Stimulated activated CD8-positive, alpha-beta memory T cell treated with anti-CD3 and anti-CD28 coated beads, Interleukin-7, amount 100 ng/mL, for 48 hours (primary cell): Measurements from ENCODE around the gene XPNPEP1.

Experiments used
- DNase-seq, 2 donors: peaks; one replicate each; pipeline ENCODE4 v3.0.0-alpha.2; 2020; ENCODE audit warnings: low read depth in 1 of 2; ENCODE audit errors: extremely low read depth in 1 of 2

The XPNPEP1 gene

DNA sequence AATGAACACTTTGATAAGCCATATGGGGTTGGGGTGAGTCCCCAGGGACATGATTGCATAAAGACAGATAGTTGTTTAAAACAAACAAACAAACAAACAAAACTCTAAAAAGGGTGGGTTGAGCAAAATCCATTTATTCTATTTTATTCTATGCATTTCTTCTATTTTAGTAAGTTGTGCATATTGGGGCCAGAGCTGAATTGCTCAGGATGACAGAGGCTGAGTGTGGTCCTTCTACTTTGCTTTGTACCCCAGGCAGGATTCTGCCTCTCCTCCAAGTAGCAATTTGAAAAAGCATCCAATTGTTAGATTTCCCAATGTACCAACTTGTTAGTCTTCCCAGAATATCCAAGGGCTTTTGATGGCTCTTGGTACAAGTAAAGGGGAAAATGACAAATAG lies 29.2 kb upstream of the XPNPEP1 start:
- no peak for DNase-seq

- DNase-seq: no peak
These were observed 24.0 kb upstream of the XPNPEP1 start for GRCh38 chr10:109947111-109947920.

DNA sequence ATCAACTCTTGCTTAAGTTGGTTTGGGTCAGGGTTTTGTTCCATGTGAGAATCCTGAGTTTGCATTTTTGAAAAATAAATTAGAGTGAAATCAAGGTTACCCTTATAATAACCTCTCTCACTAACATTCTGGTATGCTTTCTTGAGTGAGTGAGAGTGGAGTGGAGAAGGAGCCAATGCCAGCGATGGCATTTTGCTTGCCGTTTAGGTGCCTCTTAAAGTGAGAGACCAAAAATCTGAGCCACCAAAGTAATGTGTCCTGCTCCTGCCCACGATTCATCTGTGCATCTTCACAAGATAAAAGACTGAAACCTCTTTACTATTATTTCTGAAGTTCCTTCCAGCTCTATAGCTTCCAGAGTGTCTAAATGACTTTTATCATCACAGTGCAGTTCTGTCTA lies 23.4 kb upstream of the XPNPEP1 start:
- no peak for DNase-seq

DNA sequence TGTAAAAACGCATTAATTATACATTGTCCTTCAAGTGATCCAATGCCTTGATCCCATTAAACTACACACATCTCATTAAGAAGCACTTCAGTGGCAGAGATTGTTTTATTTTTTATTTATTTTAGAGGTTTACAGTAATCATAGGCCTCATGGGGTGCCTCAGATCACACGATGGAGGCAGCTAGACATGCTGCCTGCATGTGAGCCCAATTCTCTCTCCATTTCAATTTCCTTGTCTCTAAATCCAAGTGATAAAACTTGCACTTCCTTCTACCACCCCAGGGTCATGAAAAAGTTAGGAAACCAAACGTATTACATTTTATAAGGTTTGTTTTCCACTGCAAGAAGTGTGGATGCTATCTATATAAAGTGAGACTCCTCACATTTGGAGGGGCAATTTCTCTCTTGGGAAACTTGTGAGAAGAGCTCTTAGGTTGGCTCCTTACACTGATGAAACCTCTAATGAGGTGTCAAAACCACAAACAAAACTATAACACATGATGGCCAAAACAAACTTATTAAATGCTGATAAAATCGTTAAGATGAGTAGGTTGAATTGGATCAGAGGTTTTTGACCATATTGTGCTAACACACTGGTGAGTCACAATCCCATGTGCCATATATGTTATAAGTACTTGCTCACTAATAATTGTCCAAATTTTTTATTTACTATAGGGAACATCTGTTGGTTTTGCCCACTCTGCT lies 22.3 kb upstream of the XPNPEP1 start:
- DNase-seq: no peak

- DNase-seq: no peak
These were observed 21.3 kb upstream of the XPNPEP1 start for GRCh38 chr10:109944613-109945012.

GRCh38 chr10:109941236-109941862 lies 18.0 kb upstream of the XPNPEP1 start:
- DNase-seq: no peak

DNA sequence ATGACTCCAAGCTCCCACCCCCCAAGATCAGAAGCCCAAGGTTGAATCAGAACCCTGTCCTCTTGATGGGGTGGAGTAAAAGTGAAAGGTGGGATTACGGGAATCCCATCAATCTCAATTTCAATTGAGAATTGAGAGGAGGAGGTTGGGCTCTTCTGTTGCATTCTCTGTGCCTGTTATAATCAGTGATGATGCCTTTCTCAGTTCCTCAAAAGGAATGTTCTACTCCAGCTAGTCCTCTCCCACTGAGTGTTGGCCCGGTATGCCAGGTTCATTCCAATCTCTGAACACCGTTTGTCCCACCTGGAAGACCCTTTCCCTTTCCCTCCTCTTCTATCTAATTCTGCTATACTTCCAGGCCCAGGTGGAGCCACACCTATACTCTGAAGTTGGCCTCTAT lies 17.2 kb upstream of the XPNPEP1 start:
- no peak for DNase-seq

DNA sequence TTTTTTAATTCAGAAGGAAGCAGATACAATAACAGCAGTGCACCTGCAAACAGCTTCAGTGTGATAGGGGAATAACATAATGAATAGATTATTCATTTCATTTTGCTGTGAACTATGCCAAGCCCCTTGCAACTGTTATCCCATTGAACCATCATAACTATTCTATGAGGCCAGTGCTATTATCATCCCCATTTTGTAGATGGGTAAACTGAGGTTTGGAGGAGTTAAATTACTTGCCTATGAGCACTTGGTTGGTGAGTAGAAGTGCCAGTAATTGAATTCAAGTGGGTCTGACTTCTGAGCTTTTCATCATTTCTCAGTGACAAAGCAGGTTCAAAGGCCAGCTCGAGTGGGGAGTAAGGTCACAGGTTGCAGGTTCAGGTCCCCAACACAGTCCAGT lies 16.8 kb upstream of the XPNPEP1 start:
- DNase-seq: no peak

- DNase-seq: no peak
These were observed 16.1 kb upstream of the XPNPEP1 start for GRCh38 chr10:109939315-109939961.

DNA sequence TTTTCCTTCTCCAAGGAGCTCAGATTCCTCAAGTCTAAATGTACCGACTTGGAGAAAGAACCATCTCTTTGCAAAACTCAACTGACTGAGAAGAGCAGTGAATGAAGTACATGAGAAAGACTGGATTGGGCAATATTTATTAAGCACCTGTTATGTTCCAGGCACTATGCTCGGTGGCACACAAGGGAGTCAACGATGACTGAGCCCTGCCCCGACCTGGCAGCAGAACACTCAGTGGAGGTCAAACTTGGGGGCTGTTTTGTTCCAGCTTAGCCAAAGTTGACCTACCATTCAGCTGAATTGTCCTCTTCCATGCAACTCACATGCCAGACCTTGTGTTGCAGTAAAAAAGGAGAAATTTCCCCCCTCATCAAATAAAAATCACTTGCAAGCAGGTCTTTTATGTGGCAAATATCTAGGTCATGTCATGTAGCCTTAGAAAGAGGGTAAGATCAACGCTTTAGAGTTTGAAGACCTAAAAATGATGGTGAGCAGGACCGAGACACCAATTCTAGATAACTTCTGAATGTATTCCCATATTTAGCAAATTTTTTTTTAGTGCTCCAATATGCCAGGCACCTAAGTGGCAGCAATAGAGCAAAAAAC lies 14.3 kb upstream of the XPNPEP1 start:
- no peak for DNase-seq

DNA sequence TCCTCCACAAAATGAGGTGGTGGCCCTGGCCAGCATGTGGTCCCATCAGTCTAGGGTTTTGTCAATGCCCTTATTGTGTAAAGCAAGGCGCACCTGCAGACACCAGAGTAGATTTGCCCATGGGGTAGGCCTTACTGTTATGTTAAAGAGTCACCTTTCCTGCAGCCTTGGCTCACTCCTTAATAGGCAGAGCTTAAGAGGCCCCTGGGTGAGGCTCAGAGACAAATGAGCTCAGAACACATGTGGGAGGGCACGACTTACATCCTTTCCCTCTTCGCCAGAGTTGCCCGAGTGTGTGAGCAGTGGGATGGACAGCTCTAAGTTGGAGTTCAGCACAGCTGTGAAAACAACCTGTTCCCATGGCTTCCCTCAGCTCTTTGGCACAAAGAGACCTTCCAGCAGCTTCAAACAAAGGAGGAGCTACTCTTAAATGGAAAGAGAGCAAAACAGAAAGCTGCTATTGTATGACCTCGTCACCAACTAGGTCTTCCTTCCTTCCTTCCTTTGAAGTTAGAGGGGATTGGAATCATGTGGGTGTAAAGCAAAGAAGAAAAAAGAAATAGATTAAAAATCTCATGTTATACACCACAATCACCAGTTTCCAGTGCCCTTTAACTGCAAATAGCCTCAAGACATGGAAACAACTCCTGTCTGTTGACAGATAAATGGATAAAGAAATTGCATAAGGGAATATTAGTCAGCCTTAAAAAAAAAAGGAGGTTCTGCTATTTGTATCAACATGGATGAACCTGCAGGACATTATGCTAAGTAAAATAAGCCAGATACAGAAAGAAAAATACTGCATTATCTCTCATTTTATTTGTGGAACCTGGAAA lies 11.9 kb upstream of the XPNPEP1 start:
- no peak for DNase-seq

DNA sequence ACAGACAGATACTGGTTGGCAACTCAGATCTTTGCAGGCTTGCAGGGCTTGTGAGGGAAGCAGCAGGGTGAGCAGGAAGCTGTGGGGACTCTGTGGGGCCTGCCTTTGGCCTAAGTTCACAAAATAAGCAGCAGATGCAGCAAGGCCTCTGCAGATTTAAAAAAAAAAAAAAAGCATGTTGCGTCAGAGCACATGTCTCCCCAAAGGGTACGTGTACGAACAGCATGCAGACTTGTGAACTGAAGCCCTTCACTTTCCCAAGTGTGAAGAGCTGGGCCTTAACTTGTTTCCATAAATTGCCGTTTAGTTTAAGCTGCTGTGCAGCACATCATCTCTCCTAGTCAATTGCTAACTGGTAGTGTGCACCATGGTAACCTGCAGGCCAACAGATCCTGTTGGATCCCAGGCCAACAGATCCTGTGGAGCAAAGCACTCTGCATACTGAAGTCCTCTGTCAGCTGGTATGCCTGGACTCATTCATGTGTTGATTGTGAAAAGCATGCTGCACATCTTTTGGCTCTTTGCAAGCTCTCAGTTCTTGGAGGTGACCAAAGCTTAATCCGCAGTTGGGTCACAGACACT lies 10.8 kb upstream of the XPNPEP1 start:
- DNase-seq: no peak

- no peak for DNase-seq
These were observed 9.7 kb upstream of the XPNPEP1 start for GRCh38 chr10:109932968-109933367.

DNA sequence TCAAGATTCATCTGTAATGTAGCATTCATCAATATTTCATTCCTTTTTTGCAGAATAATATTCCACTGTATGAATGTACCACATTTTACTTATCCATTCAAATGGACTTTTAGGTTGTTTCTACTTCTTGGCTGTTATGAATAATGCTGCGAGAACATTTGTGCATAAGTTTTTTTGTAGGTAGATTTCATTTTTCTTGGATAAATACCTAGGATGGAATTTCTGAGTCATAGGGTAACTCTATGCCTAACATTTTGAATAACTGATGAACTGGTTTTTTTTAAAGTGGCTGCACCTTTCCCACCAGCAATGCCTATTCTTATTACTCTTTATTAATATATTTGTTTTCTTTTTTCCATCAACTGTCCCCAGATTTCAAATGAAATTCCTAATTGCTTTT lies 9.1 kb upstream of the XPNPEP1 start:
- no peak for DNase-seq

DNA sequence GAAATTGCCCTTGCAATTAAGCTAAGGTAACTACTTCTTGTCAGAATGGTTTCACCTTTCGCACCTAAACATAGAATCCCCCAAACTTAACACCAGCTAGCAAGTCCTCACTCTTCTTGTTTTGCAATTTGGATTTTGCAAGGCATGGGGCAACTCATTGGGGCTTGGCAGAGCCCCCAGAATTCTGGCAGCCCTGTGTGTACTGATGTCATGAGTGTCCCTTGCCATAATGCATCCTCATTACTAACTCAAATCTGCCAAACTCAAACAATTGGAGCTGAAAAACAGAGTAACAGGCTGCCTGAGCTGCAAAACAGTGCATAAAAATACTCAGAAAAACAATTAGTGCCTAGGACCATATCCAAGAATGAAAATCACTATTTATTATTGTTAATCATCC lies 7.9 kb upstream of the XPNPEP1 start:
- DNase-seq: no peak

- DNase-seq: no peak
These were observed 6.3 kb upstream of the XPNPEP1 start for GRCh38 chr10:109929501-109930219.

GRCh38 chr10:109928475-109928891 lies 5.2 kb upstream of the XPNPEP1 start:
- no peak for DNase-seq

DNA sequence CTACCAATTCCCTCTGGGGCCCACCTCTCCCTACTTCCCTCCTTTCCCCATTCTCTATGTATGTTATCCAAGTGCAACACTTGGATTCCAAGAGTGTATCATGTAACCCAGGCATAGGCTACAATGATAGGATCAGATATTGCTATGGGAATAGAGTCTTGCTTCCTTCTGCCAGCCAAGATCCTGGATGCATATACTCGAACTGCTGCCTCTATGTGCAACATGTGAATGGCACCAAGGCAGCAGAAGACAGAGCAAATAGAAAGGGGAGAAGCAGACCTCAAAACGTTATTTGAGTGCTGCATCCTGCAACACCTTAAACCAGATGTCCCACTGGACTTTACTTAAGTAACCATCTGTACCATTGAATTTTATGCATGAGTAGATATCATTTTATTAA lies 3.5 kb upstream of the XPNPEP1 start:
- no peak for DNase-seq

DNA sequence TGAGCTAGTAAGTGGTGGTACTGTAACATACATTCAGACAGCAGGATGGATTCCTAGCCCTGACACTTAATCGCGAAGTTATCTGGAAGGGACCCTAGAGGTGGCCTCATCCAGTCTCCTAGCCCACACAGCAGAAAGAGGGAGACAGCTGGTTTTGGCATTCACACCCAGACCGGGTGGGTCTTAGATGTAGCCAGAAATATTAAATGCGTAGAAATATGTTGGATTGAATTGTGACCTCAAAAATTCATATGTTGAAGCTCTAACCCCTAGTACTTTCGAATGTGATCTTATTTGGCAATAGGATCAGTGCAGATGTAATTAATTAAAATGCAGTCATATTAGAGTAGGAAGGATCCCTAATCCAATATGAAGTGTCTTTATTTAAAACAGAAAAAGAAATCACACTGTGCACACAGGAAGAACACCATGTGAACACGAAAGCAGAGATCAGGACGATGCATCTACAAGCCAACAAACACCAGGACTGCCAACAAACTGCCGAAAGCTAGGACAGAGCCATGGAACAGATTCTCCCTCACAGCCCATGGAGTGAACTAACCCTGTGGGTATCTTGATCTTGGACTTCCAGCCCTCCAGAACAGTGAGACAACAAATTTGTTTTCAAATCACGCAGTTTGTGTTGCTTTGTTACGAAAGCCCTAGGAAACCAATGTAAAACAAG lies 2.9 kb upstream of the XPNPEP1 start:
- DNase-seq: no peak
